ENCODE measurements around the gene NBPF1. TPM values are rescaled to one million over a fixed set of nuclear protein-coding genes. Genes with fewer than 3 reads are reported as not detected.

NBPF1 gene
- total and polyA plus RNA-seq, 9 of the 15 experiments (the other 6 are each of a cell fraction or from before 2014, with no cell fraction given), result 5.2 to 42.6 (median 24.1) TPM

DNA sequence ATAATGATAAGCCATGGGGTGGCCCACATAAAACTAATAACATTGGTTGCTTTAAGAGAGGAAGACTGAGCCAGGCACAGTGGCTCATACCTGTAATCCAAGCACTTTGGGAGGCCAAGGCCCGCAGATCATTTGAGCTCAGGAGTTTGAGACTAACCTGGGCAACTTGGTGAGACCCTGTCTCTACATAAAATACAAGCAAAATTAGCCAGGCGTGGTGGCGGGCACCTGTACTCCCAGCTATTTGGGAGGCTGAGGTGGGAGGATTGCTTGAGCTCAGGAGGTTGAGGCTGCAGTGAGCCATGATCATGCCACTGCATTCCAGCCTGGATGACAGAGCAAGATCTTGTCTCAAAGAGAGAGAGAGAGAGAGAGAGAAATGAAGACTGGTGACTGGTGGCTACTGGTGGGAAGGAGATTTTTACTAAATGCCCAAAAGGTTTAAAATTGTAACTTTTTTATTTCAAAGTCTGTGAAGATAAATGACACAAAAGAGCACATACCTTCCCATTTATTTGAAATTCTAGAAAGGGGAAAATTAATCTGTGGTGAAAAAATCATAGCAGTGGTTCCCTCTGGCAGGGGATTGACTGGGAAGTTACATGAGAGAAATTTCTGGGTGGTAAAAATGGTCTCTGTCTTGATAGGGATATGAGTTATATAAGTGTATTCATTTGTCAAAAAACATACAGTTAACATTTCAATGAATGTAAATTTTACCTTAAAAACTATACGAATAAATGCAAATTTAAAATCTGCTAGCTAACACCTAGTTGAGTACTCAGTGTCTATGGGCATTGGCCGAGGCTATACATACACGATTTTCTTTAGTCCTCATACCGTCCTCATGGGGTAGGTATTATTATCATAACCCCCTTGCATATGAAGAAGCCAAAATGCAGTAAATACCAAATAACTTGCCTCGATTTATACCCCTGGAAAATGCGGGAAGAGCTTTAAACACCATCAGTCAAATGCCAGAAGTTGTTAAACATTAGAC is 2.2 kb upstream of the NBPF1 start (continued):
- TF ChIP-seq, protein P1, sequence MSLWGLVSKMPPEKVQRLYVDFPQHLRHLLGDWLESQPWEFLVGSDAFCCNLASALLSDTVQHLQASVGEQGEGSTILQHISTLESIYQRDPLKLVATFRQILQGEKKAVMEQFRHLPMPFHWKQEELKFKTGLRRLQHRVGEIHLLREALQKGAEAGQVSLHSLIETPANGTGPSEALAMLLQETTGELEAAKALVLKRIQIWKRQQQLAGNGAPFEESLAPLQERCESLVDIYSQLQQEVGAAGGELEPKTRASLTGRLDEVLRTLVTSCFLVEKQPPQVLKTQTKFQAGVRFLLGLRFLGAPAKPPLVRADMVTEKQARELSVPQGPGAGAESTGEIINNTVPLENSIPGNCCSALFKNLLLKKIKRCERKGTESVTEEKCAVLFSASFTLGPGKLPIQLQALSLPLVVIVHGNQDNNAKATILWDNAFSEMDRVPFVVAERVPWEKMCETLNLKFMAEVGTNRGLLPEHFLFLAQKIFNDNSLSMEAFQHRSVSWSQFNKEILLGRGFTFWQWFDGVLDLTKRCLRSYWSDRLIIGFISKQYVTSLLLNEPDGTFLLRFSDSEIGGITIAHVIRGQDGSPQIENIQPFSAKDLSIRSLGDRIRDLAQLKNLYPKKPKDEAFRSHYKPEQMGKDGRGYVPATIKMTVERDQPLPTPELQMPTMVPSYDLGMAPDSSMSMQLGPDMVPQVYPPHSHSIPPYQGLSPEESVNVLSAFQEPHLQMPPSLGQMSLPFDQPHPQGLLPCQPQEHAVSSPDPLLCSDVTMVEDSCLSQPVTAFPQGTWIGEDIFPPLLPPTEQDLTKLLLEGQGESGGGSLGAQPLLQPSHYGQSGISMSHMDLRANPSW (CRISPR knock-in tag; IDR thresholded peaks at IDR 0.05), result no peak; the same call in 1 of the 2 replicates
- TF ChIP-seq ZNF586 (CRISPR knock-in tag; conservative IDR thresholded peaks at IDR 0.05) (peak; percentile 11; the same call in 1 of the 2 replicates), TEAD2 (tag; IDR thresholded peaks at IDR 0.05) (peak; percentile 81), ARID3B (CRISPR knock-in tag; IDR thresholded peaks at IDR 0.05; ENCODE audit: borderline replicate concordance) (peak; percentile 96), SOX6 (IDR thresholded peaks at IDR 0.05) (no peak), ZNF354B (CRISPR knock-in tag; IDR thresholded peaks at IDR 0.05) (peak; percentile 1; the same call in 1 of the 2 replicates), MAFF (IDR thresholded peaks at IDR 0.05; ENCODE audit: low read length) (peak; percentile 89), HSF4 (CRISPR knock-in tag; IDR thresholded peaks at IDR 0.05; ENCODE audit: borderline replicate concordance) (0 out of 2 replicates have a peak, but pooled peaks have one; percentile 48), PBX2 (CRISPR knock-in tag; IDR thresholded peaks at IDR 0.05; ENCODE audit: low read depth) (no peak), PBX2 (tag; conservative IDR thresholded peaks at IDR 0.05; ENCODE audit: low read depth) (peak; percentile 73; the same call in 1 of the 2 replicates), SNIP1 (IDR thresholded peaks at IDR 0.05; ENCODE audit: low read depth) (no peak), ESRRB (CRISPR knock-in tag; IDR thresholded peaks at IDR 0.05; ENCODE audit: borderline replicate concordance) (peak; percentile 58; the same call in 1 of the 2 replicates), OTX1 (CRISPR knock-in tag; IDR thresholded peaks at IDR 0.05) (peak; percentile 99), PTBP1 (IDR thresholded peaks at IDR 0.05; ENCODE audit: low read depth, low read length) (peak; percentile 86; the same call in 1 of the 2 replicates), NBN (IDR thresholded peaks at IDR 0.05; ENCODE audit: low read depth) (no peak)
- TF ChIP-seq, protein P2, sequence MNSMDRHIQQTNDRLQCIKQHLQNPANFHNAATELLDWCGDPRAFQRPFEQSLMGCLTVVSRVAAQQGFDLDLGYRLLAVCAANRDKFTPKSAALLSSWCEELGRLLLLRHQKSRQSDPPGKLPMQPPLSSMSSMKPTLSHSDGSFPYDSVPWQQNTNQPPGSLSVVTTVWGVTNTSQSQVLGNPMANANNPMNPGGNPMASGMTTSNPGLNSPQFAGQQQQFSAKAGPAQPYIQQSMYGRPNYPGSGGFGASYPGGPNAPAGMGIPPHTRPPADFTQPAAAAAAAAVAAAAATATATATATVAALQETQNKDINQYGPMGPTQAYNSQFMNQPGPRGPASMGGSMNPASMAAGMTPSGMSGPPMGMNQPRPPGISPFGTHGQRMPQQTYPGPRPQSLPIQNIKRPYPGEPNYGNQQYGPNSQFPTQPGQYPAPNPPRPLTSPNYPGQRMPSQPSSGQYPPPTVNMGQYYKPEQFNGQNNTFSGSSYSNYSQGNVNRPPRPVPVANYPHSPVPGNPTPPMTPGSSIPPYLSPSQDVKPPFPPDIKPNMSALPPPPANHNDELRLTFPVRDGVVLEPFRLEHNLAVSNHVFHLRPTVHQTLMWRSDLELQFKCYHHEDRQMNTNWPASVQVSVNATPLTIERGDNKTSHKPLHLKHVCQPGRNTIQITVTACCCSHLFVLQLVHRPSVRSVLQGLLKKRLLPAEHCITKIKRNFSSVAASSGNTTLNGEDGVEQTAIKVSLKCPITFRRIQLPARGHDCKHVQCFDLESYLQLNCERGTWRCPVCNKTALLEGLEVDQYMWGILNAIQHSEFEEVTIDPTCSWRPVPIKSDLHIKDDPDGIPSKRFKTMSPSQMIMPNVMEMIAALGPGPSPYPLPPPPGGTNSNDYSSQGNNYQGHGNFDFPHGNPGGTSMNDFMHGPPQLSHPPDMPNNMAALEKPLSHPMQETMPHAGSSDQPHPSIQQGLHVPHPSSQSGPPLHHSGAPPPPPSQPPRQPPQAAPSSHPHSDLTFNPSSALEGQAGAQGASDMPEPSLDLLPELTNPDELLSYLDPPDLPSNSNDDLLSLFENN (IDR thresholded peaks at IDR 0.05; ENCODE audit: low read depth in 2 of 2, low read length in 2 of 2), result no peak; a peak in 1 of 4 replicates
